ENCODE results near the gene CPVL.
A peak's percentile ranks its signal among the peaks of the same experiment; 100 is the strongest.
"Not testable (repeated sequence)": the region's sequence is repeated elsewhere in the genome, so short reads cannot be mapped to it uniquely, and the experiment has no call there.

Gene CPVL

DNA sequence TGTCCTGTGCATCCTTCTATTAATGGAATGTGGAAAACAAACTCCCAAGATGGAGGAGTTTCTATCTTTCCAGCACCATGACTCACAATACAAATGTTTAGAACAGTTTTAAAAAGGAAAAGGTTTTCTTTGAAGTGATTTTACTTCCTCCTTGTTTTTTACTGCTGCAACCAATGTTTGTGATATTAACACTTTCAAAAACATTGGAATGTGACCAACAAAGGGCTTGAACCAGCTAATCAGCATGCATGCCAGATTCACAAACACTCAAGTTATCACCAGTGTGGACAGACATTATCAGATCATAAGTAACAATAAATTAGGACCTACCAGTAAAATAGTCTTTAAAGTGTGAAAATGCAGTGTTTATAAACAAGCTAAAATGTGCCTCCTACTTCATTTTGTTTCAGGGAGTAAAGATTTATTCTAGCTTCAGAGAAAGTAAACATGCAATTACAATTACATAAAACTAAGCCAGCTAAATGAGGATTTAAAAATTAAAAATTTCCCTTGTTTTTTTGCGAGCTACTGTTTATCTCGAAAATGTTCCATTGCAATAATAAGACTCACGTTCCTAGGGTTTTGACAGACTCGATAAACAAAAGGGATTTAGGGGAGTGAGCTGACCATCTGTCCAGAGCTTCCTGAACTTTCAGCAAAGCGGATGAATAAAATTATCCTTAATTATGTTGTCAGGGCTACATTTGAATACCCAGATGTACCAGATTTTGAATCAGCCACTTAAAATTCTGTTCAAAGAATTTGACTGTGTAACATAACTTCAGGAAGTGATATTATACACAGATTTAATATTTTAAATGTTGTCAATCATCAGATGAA is 29.8 kb downstream of the CPVL start:
- no peak for DNase-seq

GRCh38 chr7:29115753-29116152 is 30.6 kb downstream of the CPVL start:
- no peak for DNase-seq

DNA sequence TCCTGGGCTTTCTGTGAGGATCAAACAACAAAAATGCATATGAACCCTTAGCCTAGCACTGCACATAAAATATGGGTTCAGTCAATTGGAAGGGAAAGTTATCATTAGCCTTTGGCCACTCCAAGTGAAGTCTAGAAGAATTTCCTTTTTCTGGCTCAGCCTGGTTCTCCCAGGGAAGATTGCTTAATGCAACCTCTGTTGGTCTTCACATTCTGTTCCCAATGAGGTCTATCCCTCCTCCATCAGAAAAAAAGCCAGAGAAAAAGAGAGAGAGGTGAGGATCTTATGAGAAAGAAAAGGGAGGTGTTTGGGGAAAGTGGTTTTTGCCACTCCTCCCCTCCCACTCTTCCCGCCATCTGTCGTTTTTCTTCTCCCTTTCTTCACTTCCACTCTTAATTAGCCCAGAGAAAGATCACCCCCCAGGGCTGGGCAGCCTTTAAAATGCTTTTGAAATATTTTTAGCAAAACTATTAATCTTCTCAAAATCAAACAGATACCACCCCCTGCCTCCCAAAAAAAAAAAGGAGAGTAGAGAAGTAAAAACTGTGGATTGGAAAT is 31.1 kb downstream of the CPVL start:
- no peak for DNase-seq

GRCh38 chr7:29114266-29114665 is 32.1 kb downstream of the CPVL start:
- not testable (repeated sequence) for DNase-seq

DNA sequence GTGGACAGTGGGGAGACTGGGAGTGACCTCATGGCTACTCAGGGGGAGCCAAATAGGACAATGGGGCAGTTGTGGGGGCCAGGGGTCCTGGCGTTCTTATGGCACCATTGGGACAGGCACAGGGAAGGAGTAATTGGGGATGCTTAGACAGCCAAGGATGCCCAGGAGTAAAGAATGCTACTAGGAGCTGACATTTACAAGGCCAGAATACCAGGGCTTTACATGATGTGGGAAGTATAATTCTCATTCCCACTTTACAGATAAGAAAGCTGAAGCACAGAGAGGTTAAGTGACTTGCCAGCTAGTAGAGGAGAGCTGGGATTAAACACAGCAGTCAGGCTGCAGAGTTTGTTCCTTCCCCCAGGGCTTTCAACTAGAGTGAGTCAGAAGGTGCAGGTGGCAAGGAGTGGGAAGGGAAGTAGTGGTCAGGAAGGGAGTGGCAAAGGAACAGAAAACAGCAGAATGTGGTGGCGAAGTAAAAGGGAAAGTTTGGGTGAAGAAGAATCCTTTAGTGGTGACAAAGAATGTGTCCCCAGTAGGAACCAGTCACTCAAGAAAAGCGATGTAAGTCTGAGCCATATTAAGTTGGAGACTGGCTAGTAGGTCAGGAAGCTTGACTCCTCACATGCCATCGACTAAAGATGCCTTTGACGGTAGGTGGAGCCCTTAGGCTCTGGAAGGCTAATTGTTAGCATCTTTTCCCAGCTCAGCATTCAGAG is 32.8 kb downstream of the CPVL start:
- DNase-seq: no peak

DNA sequence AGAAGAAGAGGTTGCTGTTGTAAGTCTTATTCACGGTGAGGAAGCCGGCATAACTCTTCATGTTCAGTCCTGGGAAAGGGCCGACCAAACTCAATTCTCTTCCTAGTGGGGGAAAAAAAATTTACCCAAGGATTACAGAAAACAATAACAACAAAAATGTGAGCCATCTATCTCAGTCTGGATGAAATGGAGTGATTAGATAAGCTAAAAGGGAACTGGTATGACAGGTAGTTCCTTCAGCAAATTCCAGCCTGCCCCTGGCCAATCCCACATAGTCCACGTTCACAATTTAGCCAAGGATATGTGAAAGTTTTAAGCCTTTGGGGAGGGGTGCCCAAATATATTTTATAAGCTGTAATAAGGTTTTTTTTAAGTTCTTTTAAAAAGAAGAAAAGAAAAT is 33.6 kb downstream of the CPVL start:
- DNase-seq: no peak

DNA sequence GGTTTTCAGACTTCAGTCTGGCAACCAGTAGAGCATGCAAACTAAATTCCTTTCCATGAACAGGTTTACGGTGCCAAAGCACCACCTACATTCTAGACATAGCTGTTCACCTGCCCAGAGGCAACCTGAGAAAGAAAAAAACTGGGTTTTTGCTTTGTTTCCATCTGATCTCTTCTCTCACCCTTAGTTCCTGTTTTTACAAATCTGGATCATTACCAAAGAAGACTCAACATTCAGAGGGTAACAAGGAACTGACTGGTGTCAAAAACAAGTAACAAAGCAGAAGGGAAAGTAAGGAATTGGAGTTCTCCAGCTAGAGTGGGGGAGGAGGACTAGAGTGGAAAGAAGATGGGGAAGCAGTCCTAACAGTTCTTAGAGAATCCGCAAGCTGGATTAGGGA is 36.4 kb downstream of the CPVL start:
- peak; percentile 8 to 10 for DNase-seq

- DNase-seq: no peak
Measured at GRCh38 chr7:29109358-29109757, 37.0 kb downstream of the CPVL start.

GRCh38 chr7:29107056-29107455 is 39.3 kb downstream of the CPVL start:
- DNase-seq: no peak

DNA sequence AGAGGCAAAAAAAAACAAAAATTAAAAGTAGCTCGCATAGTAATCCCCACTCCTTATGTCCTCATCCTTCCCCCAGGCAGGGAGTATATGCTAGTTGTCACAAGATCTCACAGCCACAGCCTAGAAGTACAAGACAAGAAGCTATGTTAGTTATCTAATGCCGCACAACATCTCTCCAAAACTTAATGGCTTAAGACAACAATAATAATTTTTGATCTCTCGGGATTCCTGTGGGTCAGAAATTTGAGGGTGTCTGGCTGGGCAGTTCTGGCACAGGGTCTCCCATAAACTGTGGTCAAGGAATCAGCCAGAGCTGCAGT is 39.7 kb downstream of the CPVL start:
- DNase-seq: no peak

DNA sequence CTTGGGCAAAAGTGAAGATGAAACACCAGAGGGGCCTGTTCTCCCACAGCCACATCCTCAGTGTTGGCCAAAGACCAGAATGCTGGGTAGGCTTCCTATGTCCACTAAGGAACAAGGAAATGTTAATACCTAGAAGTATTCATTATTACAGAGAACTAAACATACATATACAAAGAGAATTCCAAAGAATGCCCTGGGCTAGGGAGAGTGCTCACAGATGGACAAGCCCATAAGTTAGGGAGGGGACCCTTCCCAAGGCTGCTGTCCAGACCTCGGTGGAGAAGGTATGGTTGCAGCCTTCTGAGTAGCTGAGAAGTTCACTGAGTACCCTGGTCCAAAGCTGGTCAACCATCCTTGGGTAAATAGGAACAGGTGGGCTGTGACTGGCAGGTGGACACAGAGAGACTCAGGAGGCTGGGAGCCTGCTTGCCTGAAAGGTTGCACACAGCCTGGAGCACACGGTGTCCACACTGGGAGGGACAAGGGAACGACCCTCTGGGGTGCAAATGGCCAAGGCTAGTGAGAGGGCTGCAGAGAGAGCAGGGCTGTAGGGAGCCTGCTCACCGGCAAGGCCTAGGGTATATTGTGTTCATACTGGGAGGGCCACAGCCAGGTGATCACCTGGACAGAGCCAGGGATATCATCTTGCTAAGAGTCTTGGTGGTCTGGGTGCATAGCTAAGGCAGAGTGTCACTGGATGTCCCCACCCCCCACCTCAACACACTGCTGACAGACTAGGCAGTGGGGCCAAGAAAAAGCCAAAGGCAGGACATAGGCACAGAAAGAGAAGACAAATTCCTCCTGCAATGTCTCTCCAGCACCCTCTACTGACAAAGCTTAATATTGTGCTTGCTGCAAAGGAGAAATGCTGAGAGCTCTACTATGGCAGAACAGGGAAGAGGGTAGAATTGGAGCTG is 40.3 kb downstream of the CPVL start:
- peak; percentile 81 to 84 for DNase-seq

DNA sequence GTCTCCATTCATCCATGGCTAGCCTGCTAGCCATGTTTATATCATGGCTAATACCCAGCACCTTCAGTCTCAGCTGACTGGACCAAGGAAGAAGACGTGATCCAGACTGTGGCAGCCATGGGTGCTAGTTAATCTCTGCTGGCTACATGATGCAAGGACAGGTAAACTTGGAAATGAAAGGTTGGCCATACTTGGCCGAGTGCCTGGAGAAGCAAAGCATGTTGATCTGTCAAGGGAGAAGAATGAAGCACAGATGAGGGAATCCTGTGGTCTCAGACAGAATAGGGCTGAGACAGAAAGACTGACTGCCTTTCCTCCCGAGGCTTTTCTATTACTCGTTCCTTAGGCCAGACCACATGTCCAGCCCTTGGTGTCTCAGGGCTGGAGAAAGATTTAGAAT is 41.1 kb downstream of the CPVL start:
- no peak for DNase-seq

GRCh38 chr7:29102558-29103151 is 43.7 kb downstream of the CPVL start:
- DNase-seq: peak; percentile 61 to 66

GRCh38 chr7:29100924-29101323 is 45.4 kb downstream of the CPVL start:
- no peak for DNase-seq

DNA sequence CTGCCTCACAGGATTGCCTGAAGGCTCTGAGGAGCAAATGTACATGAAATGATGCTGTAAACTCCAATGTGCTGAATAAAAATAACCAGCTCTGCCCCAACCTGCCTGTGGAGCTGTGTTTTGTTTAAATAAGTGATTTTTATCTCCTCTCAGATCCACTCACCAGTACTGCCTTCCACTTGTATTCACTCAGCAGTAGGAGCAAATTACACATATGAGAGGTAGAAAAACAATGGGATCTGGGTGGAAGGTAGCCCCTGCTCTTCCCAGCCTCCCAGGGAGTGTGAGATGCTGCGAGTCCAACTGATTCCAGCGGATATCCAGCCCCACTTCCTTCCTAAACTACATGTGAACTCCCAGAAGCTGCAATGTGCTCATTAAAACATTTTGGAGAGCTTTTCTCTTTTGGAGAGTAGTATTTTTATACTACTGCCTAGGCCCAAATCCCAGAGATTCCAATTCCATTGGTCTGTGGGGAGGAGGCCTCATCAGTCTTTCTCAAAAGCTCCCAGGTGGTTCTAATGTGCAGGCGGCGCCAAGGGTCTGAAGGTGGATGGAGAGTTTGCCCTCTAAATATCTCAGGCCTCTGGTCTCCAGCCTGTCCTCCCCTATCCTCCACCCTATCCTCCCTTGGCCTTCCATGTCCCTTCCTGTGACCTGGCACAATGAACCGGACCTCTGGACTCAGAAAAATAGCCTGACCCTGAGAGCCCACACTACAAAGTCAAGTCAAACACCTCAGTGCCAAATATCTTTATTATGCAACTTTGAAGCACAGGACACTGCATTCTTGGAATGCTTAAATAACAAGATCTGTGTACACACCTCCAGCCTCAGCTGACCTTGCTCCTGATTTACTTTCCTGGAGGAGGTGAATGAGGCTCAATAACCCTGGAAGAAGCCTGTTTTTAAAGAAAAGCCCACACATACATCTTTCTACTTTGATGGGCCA is 46.2 kb downstream of the CPVL start:
- no peak for DNase-seq

DNA sequence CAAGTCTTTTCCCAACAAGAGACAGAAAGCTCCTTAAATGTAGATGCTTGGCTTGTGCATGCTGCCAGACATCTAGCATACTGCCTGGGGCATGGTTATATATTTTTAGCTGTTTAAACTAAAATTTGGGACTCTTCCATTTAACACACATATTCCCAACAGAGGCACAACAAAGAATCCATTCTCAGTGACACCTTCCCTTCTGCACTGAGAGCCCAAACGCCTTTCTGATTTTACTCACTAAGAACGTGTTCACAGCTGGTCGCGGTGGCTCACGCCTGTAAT is 49.9 kb downstream of the CPVL start:
- no peak for DNase-seq

DNA sequence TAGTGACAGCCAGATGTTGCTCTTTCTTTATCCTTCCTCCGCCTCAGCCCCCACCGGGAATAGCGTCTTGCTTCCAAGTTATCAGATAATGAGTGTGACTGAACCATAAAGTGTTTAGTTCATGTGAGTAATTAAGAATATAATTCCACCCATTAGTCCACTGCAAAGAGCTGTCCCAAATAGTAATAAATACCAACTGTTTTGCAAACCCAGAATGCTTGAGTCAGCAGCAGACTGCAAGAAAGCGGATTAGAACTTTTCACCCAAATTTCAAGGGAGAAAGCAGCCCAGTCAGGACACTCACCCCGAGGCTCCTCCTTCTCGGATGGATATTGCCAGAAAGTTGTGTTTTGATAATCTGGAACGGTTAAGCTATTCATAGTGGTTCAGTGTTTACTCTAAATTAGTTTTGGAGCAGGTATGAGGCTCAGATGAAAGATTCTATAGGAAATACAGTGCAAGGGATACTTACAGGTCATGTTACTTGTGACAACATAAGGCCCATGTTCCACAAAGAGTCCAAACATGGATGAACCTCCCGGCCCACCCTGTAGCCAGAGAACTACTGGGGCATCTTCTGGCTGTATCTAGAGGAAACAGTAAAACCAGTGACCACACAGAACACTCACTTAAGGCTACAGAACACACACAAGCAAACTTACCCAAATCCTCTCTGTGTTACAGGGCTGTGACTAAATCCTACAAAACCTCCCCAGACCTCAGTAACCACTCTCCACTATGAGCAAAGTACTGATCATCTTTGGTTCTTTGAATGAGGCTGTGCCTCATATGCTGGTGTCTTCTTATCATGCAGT is 50.5 kb downstream of the CPVL start:
- DNase-seq: no peak

GRCh38 chr7:29093091-29093490 is 53.2 kb downstream of the CPVL start:
- DNase-seq: not testable (repeated sequence)

- DNase-seq: no peak
Measured at GRCh38 chr7:29091715-29092114, 54.6 kb downstream of the CPVL start.

GRCh38 chr7:29090836-29091601 is 55.3 kb downstream of the CPVL start:
- DNase-seq: no peak

All from Kasumi-1 (cell line).